GM19240 (cell line): ENCODE measurements around the gene DAW1.
"Not testable (repeated sequence)": the region's sequence is repeated elsewhere in the genome, so short reads cannot be mapped to it uniquely, and the experiment has no call there.

Experiments
- DNase-seq: peaks from one replicate; pipeline ENCODE4 v3.0.0; 2011; ENCODE audit warnings: low spot score; ENCODE audit not compliant: insufficient read length

Gene DAW1

GRCh38 chr2:227908266-227909054, 37.0 kb downstream of the DAW1 start:
- DNase-seq: no peak

- DNase-seq: no peak
These were observed 42.9 kb downstream of the DAW1 start for GRCh38 chr2:227914362-227914761.

GRCh38 chr2:227921648-227922047, 50.2 kb downstream of the DAW1 start:
- DNase-seq: no peak

- DNase-seq: no peak
These were observed 60.6 kb downstream of the DAW1 start for GRCh38 chr2:227932001-227932400.

- no peak for DNase-seq
These were observed 61.0 kb downstream of the DAW1 start for GRCh38 chr2:227932403-227932802.

GRCh38 chr2:227933884-227934283, 62.5 kb downstream of the DAW1 start:
- no peak for DNase-seq

GRCh38 chr2:227936249-227936648, 64.8 kb downstream of the DAW1 start:
- DNase-seq: not testable (repeated sequence)

- no peak for DNase-seq
These were observed 68.0 kb downstream of the DAW1 start for GRCh38 chr2:227939271-227940027.

- no peak for DNase-seq
These were observed 70.6 kb downstream of the DAW1 start for GRCh38 chr2:227942021-227942420.

GRCh38 chr2:227942965-227943364, 71.5 kb downstream of the DAW1 start:
- no peak for DNase-seq

GRCh38 chr2:227960317-227960716, 88.9 kb downstream of the DAW1 start:
- no peak for DNase-seq

- DNase-seq: no peak
These were observed 100.3 kb downstream of the DAW1 start for GRCh38 chr2:227971619-227972230.

GRCh38 chr2:227973241-227973640, 101.8 kb downstream of the DAW1 start:
- DNase-seq: no peak
